ENCODE results near the gene TEX51.

TEX51 gene

GRCh38 chr2:126878601-126879000, 20.1 kb upstream of the TEX51 start:
- no peak for DNase-seq (ENCODE audit: low read depth, low spot score)

GRCh38 chr2:126879348-126880298, 19.1 kb upstream of the TEX51 start:
- no peak for DNase-seq (ENCODE audit: low read depth, low spot score)

GRCh38 chr2:126880324-126880723, 18.4 kb upstream of the TEX51 start:
- DNase-seq (ENCODE audit: low read depth, low spot score): no peak

GRCh38 chr2:126880817-126881216, 17.9 kb upstream of the TEX51 start:
- DNase-seq (ENCODE audit: low read depth, low spot score): no peak

- DNase-seq (ENCODE audit: low read depth, low spot score): no peak
Measured at GRCh38 chr2:126881591-126881990, 17.1 kb upstream of the TEX51 start.

GRCh38 chr2:126882181-126882580, 16.5 kb upstream of the TEX51 start:
- DNase-seq (ENCODE audit: low read depth, low spot score): no peak

GRCh38 chr2:126882736-126883665, 15.7 kb upstream of the TEX51 start:
- no peak for DNase-seq (ENCODE audit: low read depth, low spot score)

GRCh38 chr2:126883666-126884040, 15.0 kb upstream of the TEX51 start:
- DNase-seq (ENCODE audit: low read depth, low spot score): no peak

- DNase-seq (ENCODE audit: low read depth, low spot score): no peak
Measured at GRCh38 chr2:126884861-126885750, 13.6 kb upstream of the TEX51 start.

- no peak for DNase-seq (ENCODE audit: low read depth, low spot score)
Measured at GRCh38 chr2:126885751-126886210, 12.9 kb upstream of the TEX51 start.

- peak; percentile 91 for DNase-seq (ENCODE audit: low read depth, low spot score)
Measured at GRCh38 chr2:126886211-126886915, 12.3 kb upstream of the TEX51 start.

GRCh38 chr2:126886916-126887280, 11.8 kb upstream of the TEX51 start:
- DNase-seq (ENCODE audit: low read depth, low spot score): no peak

- no peak for DNase-seq (ENCODE audit: low read depth, low spot score)
Measured at GRCh38 chr2:126887506-126887905, 11.2 kb upstream of the TEX51 start.

- DNase-seq (ENCODE audit: low read depth, low spot score): no peak
Measured at GRCh38 chr2:126888046-126888445, 10.6 kb upstream of the TEX51 start.

GRCh38 chr2:126889071-126889470, 9.6 kb upstream of the TEX51 start:
- no peak for DNase-seq (ENCODE audit: low read depth, low spot score)

- DNase-seq (ENCODE audit: low read depth, low spot score): no peak
Measured at GRCh38 chr2:126889496-126890135, 9.1 kb upstream of the TEX51 start.

- DNase-seq (ENCODE audit: low read depth, low spot score): no peak
Measured at GRCh38 chr2:126890136-126890510, 8.6 kb upstream of the TEX51 start.

- no peak for DNase-seq (ENCODE audit: low read depth, low spot score)
Measured at GRCh38 chr2:126890551-126891450, 7.9 kb upstream of the TEX51 start.
